NCI-H1694 treated with DMSO at 0.1 percent for 48 hours (cell line): Measurements from ENCODE around the gene MAGEF1.

Source experiments
- DNase-seq: peaks from one replicate; lab custom pipeline; 2025; lab: John Stamatoyannopoulos, UW

Gene MAGEF1

GRCh38 chr3:184669578-184669977, 42.3 kb downstream of the MAGEF1 start:
- DNase-seq = no peak

GRCh38 chr3:184666442-184666841, 45.4 kb downstream of the MAGEF1 start:
- no peak for DNase-seq

DNA sequence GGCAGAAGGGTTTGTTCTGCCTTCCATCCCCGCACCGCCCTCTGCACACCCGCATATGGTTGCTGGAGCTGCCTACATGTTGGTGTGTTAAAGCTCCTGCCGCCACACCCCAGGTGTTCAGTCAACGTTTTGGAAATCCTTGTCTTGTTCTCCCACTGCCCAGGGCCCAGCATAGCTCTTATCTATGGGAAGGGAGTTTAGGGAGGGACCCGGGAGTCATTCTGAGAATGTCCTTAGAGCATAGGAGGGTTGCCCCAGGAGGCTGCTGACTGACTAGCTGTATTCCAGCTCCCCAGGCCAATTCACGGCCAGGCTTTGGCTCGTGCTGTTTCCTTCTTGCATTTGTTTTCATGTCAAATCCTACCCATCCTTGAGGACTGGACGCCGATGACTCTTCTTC, 46.8 kb downstream of the MAGEF1 start:
- DNase-seq = no peak

- DNase-seq = no peak
Observed at GRCh38 chr3:184663756-184664155, 48.1 kb downstream of the MAGEF1 start.

DNA sequence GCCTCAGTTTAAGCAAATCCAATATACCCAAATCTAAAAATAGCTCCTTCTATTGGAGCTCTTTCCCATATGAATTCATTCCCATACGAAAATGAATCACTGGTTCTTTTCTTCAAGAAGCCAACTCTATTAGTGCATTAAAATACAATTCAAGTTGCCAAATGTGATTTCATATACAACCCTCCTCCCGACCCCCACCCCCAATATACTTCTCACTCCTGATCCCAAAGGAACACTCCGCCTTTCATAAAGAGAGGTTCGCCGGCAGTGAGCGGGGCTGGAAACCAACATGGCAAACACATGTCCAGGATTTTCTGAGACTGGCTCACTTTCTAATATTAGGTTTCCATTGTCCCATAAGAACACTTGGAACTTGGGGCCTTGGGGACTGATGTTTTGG, 48.5 kb downstream of the MAGEF1 start:
- DNase-seq = no peak

GRCh38 chr3:184662187-184662586, 49.7 kb downstream of the MAGEF1 start:
- DNase-seq = no peak

DNA sequence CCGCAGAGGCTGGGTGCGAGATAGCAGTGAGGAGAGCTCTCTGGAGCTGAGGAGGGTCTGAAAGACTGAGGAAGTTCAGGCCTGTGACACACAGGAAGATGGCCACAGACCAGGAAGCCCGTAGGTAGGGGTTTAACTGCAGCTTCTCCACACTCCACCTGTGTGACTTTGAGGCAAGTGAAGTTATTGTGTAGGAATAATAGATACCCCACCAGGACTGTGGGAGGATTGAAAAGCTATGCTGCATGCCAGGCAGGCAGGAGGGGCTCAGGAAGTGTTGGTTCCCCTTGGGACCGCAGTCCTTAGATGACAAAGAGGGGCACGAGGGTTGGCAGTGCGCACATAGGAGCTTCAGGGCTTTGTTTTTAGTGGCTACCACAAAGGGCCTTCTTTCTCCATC, 50.9 kb downstream of the MAGEF1 start:
- no peak for DNase-seq
